GM18870 (cell line): Measurements from ENCODE around the gene DECR2.
"Not testable (repeated sequence)": the region's sequence is repeated elsewhere in the genome, so short reads cannot be mapped to it uniquely, and the experiment has no call there.

Experiments
- ATAC-seq: cut with Tn5 transposase; IDR thresholded peaks from one replicate; pipeline ENCODE4 v1.9.1; 2021; ENCODE audit warnings: moderate library complexity; ENCODE audit not compliant: unreplicated experiment

The DECR2 gene, protein sequence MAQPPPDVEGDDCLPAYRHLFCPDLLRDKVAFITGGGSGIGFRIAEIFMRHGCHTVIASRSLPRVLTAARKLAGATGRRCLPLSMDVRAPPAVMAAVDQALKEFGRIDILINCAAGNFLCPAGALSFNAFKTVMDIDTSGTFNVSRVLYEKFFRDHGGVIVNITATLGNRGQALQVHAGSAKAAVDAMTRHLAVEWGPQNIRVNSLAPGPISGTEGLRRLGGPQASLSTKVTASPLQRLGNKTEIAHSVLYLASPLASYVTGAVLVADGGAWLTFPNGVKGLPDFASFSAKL

DNA sequence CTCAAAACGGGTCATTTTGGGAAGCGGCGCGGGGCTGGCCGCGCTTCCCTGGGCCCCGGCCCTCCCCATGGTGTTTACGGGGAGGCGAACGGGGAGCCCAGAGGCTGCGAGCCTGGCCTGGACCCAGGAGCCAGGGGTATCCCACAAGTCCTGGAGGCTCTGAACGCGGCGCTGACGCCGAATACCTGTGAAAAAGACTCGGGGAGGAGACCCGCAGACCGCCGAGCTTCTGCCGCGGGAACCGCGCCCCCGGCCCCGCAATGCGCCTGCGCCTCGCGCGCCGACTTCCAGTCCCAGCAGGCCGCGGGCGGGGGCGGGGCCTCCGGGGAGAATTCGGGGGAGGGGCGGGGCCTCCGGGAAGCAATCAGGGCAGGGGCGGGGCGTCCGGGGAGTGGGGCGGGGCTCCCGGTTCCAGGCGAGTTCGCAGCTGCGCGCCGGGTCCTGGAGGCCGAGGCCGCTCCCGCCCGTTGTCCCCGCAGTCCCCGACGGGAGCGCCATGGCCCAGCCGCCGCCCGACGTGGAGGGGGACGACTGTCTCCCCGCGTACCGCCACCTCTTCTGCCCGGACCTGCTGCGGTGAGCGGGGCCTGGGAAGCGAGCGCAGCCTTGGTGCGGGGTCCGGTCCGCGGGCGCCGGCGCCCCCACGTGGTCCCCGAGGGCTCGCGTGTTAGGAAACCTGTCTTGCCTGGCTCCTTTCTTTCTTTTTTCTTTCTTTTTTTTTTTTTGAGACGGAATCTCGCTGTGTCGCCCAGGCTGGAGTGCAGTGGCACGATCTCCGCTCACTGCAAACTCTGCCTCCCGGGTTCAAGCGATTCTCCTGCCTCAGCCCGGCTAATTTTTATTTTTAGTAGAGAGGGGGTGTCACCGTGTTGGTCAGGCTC is at the start of gene DECR2:
Gene DECR2 (plus strand): TSS at position 418 of the 881 bp plus-strand sequence. CDS start 79 bp downstream, at position 497.
- peak; percentile 41 for ATAC-seq

DNA sequence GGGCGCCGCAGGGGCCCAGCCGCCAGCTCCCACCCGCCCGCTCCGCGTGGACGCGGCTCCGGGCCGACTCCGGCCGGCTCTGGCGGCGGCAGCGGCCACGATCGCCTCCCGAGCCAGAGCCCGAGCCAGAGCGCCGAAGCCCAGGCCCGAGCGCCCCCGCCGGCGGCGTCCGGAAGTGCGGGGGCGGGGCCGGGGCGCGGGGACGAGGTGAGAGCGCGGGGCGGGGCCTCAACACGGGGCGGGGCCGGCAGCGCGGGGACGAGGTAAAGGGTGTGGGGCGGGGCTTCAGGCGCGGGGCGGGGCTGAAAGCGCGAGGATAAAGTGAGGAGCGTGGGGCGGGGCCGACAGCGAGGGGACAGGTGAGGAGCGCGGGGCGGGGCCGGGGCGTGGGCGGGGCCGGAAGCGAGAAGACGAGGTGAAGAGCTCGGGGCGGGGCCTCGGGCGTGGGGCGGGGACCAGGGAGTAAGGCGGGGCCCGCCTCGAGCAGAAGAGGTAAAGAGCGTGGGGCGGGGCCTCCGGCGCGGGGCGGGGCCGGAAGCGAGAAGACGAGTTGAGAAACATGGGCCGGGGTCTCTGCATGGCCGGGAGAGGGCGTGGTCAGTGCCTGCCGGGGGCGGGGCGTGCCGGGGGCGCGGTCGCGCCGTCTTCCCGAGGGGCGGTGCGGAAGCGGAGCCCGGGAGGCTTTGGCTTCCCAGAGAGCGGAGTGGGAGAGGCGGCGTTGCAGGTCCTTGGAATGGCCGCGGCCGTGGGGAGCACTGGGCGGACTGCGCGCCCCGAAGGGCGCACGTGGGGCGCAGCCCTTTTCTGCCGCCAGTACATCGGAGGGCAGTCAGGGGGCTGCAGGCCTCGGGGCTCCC is 48.9 kb upstream of the DECR2 start, which contains the start of gene AXIN1:
Gene AXIN1 (minus strand): TSS at position 177 of the 857 bp plus-strand sequence. CDS start 5,698 bp downstream, outside the sequence.
- ATAC-seq = no peak

DNA sequence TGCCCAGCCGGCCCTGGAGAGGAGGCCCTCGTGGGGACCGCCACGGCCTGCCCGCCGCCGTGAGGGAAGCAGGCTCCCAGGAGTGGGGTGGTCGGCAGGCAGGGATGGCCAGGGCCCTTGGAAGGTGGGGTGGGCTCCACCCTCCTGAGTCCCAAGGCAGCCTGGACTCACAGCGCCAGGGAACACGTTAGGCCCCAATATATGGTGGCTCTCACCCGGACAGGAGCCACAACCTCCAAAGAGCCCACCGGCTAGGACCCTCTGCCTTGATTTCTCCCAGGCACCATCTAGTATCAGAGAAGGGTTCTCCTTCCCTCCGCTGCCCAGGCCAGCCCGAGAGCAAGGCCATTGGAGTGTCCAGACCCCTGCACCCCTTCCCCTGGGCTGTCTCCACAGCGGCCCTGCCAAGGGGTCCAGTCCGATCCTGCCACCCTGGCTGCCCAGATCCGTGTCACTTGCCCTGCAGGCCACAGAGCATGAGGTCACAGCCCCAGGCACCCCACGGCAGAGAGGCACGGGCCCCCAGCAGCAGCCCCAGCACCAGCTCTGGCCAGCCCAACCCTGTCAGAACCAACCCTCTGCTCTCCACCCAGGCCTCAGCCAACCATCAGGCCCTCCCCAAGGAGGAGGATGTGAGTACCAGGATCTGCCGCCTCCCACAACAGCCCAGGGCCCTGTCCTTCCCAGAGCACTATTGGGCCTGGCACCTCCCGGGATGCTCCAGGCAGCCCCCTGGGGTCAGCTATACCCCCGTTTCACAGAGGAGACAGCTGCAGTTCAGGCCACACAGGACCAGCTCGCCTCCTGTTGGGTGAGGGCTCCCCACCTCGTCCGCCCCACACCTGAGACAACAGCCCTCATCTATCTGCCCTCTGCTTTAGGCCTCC is 48.0 kb upstream of the DECR2 start:
- ATAC-seq = no peak

DNA sequence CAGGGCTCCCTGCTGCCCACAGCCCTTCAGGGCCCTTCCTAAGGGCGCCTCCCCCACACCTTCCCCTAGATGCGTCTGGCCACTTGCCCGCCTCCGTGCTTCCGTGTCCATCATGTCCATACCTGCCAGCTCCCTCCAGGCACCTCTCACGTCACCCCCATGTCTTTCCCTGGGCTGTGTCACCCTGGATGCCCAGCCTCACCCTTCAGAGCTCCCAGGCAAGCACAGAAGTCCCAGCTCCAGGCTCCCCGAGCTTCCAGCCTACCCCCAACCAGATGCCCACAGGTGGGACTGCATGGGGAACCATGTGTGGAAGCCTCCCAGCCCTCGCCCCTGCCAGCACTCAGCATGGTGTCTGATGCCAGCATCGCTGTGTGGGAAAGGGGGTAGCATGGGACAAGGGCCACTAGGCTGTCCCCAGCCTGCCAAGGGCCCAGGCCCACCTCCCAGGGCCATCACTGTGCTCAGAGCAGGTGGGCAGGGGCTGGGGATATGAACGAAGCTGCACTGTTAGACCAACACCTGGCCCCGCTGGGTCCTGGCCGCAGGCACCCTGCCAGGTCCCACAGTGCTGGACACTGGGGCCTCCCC is 47.3 kb upstream of the DECR2 start:
- ATAC-seq = no peak

DNA sequence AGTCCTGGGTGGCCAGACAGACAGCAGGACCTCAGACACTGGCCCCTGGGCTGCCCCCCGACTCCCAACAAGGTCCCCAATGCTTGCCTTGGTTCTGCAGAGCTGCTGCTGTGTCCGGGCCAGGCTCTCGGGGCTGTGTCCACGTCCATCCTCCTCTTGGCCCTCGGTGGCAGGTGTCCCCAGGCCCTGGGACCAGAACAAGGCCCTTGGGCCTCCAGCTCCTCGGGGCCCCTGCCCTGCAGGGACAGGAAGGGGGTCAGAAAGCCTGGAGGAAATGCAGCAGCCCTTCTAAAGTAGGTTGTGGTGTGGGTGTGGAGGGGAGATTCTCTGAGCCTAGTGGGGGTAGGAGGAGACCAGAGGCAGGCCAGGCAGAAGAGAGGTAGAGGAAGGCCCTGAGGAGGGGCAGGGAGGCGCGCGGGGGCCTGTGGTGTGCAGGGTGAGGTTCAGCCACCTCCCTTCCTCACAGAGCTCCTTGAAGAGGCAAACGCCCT is 46.7 kb upstream of the DECR2 start:
- no peak for ATAC-seq

DNA sequence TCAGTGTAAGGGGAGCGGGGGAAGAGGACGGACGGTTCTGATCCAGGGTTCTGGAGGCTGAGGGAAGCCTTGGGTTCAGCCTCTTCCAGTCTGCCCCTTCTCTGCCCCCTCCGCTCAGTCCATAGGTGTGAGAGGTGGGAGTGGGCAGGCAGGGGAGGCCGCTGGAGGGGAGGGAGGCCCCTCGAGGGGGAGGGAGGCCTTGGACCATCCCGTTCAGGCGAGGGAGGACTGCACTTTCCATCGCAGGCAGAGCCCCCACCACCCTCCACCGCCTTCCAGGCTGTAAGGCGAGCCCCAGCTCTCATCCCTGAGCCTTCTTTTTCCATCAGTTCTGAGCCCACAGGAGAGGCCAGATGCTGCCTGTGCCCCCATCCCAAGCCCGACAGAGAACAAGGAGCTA is 44.9 kb upstream of the DECR2 start:
- ATAC-seq = no peak

DNA sequence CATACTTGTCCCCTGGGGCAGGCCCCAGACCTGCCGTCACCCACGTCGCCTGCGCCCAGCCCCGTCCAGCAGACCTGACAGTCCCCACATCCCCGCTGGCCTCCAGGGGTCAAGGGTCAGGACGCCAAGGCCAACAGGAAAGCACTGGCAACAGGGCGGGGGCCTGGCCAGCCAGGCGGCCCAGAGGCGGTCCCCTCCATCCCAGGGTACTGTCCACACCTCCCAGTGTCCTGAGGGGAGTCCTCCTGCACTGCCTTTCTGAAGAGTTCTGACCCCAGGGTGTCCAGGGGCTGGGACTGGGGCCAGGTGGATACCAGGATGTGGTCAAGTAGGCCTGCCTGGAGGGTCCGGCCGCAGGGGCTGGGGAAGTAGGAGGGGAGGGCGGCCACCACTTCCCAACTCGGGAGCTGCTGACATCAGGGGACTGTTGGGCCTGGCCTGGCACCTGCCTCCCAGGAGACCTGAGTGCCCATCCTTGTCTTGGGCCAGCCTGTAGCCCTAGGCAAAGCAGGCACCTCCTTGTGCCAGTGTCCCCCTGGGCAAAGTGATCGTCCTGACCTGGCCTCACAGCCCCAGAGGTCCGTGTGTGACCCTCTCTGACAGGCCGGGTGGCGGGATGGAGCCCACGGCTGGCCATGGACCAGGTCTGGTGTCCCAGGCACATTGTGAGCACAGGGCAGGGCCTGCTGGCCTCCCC is 42.5 kb upstream of the DECR2 start:
- no peak for ATAC-seq

DNA sequence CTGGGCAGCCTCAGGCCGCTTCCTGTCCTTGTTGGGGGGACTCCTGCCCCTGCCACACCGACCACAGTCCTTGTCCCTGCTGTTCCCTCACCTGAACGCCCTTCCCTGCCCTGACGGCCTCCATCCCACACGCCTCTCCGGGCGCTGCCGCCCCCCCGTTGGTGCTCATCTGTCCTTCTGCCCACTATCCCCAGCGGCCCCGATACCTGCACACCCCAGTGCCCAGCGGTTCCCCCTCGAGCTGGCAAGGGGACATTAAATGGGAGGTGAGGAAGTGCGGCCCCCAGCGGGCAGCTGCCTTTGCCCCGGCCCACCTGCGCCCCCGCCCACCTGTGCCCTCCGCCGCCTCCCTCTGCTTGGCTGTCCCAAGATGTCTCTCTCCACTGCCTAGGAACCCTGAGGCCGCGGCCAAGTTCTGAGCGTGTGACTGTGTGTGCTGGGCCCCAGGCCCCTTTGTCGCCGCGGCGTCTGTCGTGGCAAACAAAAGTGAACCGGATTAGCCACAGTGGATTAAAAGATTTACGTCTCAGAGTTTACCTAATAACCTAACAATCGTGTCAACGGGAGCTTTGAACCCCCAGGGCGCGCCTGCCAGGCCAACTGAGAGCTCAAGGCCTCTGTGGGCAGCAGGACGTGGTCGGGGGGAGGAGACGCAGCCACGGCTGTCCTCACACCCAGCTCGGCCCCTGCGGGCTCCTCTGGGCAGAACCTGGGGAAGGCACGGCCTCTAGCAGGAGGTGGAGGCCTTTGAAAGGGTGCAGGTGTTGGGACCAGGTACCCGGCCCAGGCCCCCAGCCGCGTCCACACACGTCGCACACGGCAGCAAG is 41.6 kb upstream of the DECR2 start:
- no peak for ATAC-seq

DNA sequence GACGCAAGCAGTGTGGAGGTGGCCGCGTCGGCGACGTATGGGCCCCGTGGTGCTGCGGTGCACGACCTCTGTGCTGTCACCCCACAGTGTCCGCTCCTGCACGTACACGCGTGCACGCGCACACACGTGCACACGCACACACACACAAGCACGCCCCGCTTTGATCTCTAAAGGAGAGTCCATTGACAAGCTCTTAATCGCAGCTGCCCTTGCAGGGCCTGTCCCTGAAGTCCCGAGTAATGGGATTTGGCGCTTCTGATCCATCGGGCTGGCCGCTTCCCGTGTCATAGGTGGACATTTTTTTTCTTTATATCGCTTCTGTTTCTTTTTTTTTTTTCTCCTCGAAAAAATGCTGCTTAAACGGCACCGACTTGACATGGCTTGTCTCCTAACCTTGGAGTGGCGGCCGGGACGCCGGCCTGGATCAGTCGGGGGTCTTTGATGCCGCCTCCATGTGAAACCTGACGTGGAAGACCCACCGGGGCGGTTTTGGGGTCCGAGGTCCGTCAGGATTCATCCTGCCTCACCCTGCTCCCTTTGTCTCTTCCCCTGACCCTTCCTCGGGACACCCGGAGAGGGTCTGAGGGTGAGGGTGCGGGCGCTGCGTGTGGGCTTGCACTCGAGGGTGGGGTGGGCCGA is 40.9 kb upstream of the DECR2 start:
- ATAC-seq = no peak

DNA sequence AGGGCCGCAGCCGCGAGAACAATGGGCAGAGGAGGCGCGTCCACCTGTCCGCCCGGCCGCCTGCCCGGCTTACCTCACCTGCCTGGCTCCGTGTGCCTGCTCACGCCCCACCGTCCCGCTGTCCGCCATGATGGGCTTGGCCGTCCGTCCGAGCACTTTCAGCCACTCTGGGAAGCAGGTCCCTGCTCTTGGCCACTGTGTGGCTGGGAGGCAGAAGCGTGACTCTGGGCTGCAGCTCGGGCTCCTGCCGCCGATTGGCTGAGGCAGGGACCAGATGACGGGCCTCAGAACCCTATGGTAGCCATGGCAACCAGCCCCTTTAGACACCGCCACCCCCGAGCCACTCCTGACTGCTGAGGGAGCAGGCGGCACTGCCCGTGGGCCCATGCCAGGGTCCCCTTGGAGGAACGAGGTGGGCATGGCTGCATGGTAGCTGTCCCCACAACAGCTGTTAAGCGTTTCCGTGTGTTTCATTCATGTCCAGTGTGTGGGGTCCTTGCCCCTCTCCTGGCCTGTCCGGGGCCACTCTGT is 40.3 kb upstream of the DECR2 start:
- no peak for ATAC-seq

DNA sequence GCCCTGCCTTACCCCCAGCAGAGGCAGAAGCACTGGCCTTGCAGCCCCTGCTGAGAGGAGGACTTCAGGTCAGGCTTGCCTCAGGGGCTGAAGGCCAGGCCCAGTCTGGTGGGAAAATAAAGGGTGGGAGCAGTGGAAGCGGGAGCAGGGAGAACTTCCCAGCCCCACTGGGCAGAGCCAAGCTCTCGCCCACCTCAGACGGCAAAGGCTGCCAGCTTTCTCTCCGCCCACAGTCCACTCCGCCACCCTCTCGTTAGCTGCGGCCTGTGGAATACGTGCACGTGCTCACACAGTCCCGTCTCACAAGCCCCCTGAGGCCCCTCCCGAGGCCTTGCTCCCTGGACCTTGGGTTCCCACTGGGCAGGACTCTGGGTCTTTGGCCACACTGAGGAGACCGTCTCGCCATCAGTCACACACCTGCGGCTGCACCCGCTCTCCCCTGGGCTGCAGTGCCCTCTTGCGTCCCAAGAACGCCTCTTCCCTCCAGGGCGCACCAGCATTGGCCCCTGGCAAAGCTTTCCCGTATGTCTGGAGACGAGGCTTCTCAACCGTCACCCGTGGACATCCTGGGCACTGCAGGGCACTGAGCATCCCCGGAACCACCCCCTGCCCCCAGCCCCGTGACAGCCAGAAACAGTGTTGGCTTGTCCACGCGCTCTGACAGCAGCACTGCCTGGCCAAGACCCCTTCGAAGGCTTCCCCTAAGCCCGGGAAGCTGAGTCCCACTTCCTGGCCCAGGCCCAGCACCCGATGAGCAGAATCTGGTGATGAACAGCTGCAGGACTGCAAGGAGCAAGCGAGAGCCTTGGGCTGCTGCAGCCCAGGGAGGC is 39.6 kb upstream of the DECR2 start:
- ATAC-seq = no peak

DNA sequence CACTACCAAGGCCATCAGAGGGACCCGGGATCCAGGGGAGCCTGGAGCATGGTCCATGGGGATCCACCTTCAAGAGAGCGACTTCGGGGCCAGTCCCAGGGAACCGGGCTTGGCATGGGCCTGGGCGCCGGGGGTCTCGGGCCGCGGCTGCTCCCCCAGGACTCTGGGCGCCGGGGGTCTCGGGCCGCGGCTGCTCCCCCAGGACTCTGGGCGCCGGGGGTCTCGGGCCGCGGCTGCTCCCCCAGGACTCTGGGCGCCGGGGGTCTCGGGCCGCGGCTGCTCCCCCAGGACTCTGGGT is 39.0 kb upstream of the DECR2 start:
- not testable (repeated sequence) for ATAC-seq

DNA sequence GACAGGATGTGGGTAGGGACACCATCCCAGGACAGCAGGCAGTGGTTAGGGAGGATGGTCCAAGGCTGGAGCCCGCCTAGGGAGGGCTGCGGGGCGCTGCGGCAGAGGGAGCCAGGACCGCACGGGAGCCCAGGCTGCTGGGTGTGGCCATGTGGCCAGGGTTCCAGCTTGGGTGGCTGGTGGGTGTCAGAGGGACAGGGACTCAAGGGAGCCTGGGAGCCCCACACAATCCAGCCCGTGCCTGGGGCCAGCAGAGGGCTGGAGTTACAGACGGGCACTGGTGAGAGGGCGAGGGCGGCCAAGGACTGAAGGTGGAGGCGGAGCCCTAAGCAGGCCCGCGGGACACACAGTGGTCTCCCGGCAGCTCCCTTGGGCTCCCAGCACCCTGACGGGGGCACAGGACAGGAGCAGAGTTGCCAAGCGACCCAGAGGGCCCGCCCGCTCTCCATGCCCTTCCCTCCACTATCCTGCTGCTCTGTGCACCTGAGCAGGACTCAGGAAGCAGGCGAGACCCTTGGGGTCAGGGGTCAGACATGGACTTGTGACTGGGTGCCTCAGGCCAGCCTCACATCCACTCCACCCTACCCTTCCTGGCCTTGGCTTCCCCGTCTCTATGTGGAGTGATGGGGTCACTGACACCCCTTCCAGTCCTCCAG is 38.4 kb upstream of the DECR2 start:
- ATAC-seq = no peak

DNA sequence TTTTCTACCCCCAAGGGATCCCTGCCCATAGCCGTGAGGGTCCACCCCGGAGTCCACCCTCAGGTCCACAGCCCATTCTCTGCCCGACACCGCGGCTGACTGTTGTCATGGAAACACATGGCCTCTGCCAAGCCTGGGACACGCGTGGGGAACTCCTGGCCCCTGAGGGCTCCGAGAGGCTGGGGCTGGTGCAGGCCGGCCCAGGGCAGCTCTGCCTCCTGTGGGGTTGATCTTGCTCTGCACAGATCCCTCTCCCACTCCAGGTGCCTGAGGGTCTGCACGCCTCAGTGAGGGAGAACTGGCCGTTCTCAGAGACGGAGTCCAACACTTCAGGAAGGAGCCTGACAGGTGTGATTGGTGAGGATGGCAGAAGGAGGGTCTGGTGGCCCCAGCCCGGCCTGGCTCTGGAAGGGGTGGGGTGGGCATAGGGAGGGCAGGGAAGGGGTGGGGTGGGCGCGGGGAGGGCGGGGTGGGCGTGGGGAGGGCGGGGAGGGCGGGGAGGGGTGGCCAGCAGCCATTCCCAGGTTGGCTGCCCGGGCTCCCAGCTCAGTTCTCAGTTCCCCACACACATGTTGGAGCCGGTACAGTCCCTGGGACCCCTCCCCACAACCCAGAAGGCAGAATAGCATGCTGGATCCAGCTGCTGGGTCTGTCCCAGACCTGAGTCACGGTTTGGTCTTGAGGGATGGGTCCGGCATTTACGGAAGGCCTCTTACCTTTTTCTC is 37.8 kb upstream of the DECR2 start:
- ATAC-seq = no peak
